Endothelial cell of umbilical vein (primary cell): ENCODE results near the gene TYR. TPM values are rescaled to one million over a fixed set of nuclear protein-coding genes. Genes with fewer than 3 reads are reported as not detected.

Experiments
- BruUV-seq: library from RNA; stranded (reverse); fragments of 400-500 nt; replicated peaks from 2 replicates; lab custom pipeline; 2021; lab: Mats Ljungman, UMichigan
- CTCF ChIA-PET: fragments of 300-600, 350-600 bp; sonication (Branson Sonifier 250); formaldehyde crosslinking; loops from one replicate; lab custom pipeline; 2021; ENCODE audit warnings: antibody characterized with exemption, inconsistent platforms; lab: Charles Lee
- POLR2A ChIA-PET: fragments of 300-600, 350-600 bp; sonication (Branson Sonifier 250); formaldehyde crosslinking; loops from one replicate; lab custom pipeline; 2021; ENCODE audit warnings: antibody characterized with exemption, inconsistent platforms; lab: Charles Lee
- DNase-seq: peaks from one replicate; pipeline ENCODE4 v3.0.0-alpha.2; 2011; ENCODE audit warnings: low read depth, low spot score
- FAIRE-seq: peaks from 2 replicates; lab custom pipeline; 2011; peaks lifted over from hg19 to GRCh38; lab: Jason Lieb, UNC
- H2AFZ ChIP-seq: 2 replicates; pipeline ENCODE4 v1.6.0; 2012; ENCODE audit warnings: low read depth, low read length, control low read depth, inconsistent platforms
- H3K27ac ChIP-seq: 2 replicates; pipeline ENCODE4 v1.5.1; 2011; ENCODE audit warnings: low read depth, mild to moderate bottlenecking, control low read depth, low read length, moderate library complexity; ENCODE audit not compliant: insufficient read depth
- H3K27me3 ChIP-seq, 2 experiments: 2 replicates each; pipeline versions ENCODE4 v1.6.0 to v1.6.1; 2011; ENCODE audit warnings: low read length in 2 of 2, mixed read lengths in 1 of 2; ENCODE audit not compliant: control insufficient read depth in 2 of 2, insufficient read depth in 2 of 2
- H3K36me3 ChIP-seq, 2 experiments: 2 replicates in 1 of 2; 3 replicates in 1 of 2; pipeline ENCODE4 v1.5.1; 2011; ENCODE audit warnings: low read length in 2 of 2, mild to moderate bottlenecking in 1 of 2, moderate library complexity in 1 of 2; ENCODE audit not compliant: control insufficient read depth in 2 of 2, insufficient read depth in 2 of 2; ENCODE audit errors: extremely low read depth in 1 of 2
- H3K4me1 ChIP-seq: 3 replicates; pipeline ENCODE4 v1.5.1; 2011; ENCODE audit warnings: mild to moderate bottlenecking, low read length; ENCODE audit not compliant: control insufficient read depth, insufficient read depth; ENCODE audit errors: extremely low read depth
- H3K4me2 ChIP-seq: 2 replicates; pipeline ENCODE4 v1.6.1; 2011; ENCODE audit warnings: low read length, control low read depth, mixed read lengths; ENCODE audit not compliant: insufficient read depth
- H3K4me3 ChIP-seq, 3 experiments: fragments of 200-600 bp in 1 of 3; sonication (generic), shearing (Covaris generic) in 1 of 3; replicated peaks in 1 of 3; 2 replicates each; pipeline ENCODE4 v1.5.1; 2011 to 2016; ENCODE audit warnings: control low read depth in 3 of 3, low read length in 3 of 3, mild to moderate bottlenecking in 2 of 3, inconsistent platforms in 1 of 3, low read depth in 1 of 3, moderate library complexity in 1 of 3; ENCODE audit not compliant: insufficient read depth in 1 of 3
- H3K79me2 ChIP-seq: 2 replicates; pipeline ENCODE4 v1.6.0; 2012; ENCODE audit warnings: low read length, inconsistent platforms; ENCODE audit not compliant: control insufficient read depth, insufficient read depth
- H3K9ac ChIP-seq: replicated peaks from 2 replicates; pipeline ENCODE3; 2011; ENCODE audit warnings: low read length, control low read depth; ENCODE audit not compliant: insufficient read depth; ENCODE audit errors: extremely low read depth
- H3K9me1 ChIP-seq: replicated peaks from 3 replicates; pipeline ENCODE4 v1.6.0; 2011; ENCODE audit warnings: mild to moderate bottlenecking, low read length; ENCODE audit not compliant: control insufficient read depth, insufficient read depth; ENCODE audit errors: extremely low read depth
- H3K9me3 ChIP-seq: replicated peaks from 2 replicates; pipeline ENCODE4 v1.5.1; 2012; ENCODE audit warnings: low read length, inconsistent platforms; ENCODE audit not compliant: control insufficient read depth, insufficient read depth
- H4K20me1 ChIP-seq: replicated peaks from 2 replicates; pipeline ENCODE3; 2011; ENCODE audit warnings: mild to moderate bottlenecking, low read length; ENCODE audit not compliant: control insufficient read depth, insufficient read depth; ENCODE audit errors: extremely low read depth
- EZH2 ChIP-seq: IDR thresholded peaks from 2 replicates; pipeline ENCODE4 v1.6.1; 2012; ENCODE audit warnings: borderline replicate concordance, low read depth, mild to moderate bottlenecking, moderate library complexity, low read length, inconsistent platforms; ENCODE audit not compliant: severe bottlenecking
- FOS ChIP-seq: IDR thresholded peaks from 2 replicates; pipeline ENCODE4 v1.6.1; 2011; ENCODE audit warnings: mild to moderate bottlenecking, low read length, moderate library complexity, borderline replicate concordance; ENCODE audit not compliant: insufficient read depth
- GATA2 ChIP-seq: IDR thresholded peaks from 2 replicates; pipeline ENCODE4 v1.7.0; 2011; ENCODE audit warnings: low read depth, mild to moderate bottlenecking, moderate library complexity, mixed read lengths, low read length; ENCODE audit not compliant: insufficient read length, insufficient read depth
- JUN ChIP-seq: IDR thresholded peaks from 2 replicates; pipeline ENCODE4 v1.6.1; 2011; ENCODE audit warnings: borderline replicate concordance, low read depth; ENCODE audit not compliant: insufficient read length, insufficient read depth
- MAX ChIP-seq: IDR thresholded peaks from 2 replicates; pipeline ENCODE4 v1.6.1; 2011; ENCODE audit not compliant: insufficient read depth, insufficient read length
- MYC ChIP-seq: IDR thresholded peaks from one replicate; pipeline ENCODE4 v1.6.1; 2011; ENCODE audit warnings: mild to moderate bottlenecking, low read depth, low read length
- POLR2A ChIP-seq: IDR thresholded peaks from 2 replicates; pipeline ENCODE4 v1.6.1; 2012; ENCODE audit warnings: low read depth, mild to moderate bottlenecking, control low read depth, low read length
- POLR2AphosphoS5 ChIP-seq: IDR thresholded peaks from 2 replicates; pipeline ENCODE4 v1.6.1; 2012; ENCODE audit warnings: low read depth, mild to moderate bottlenecking, control low read depth, low read length, moderate library complexity; ENCODE audit not compliant: insufficient read depth
- dilution Hi-C: fragments of 300-500 bp; cut with MboI; formaldehyde crosslinking; loops from one replicate; pipeline ENCODE4 v1.15.0; 2019; ENCODE audit warnings: low sequenced_read_pairs; ENCODE audit not compliant: extremely low pct_ligation_motif_present
- intact Hi-C: fragments of 100-400 bp; cut with micrococcal nuclease; formaldehyde crosslinking; loops from one replicate; pipeline ENCODE4 v1.10.0; 2022
- polyA plus RNA-seq, 4 experiments: library from polyadenylated mRNA; depleted of rRNA in 3 of 4; stranded (reverse) in 3 of 4; unstranded in 1 of 4; fragments of >200 nt; gene quantifications; 2 replicates each; pipeline versions ENCODE4 v1.2.1 to v1.2.3, GENCODE V29; 2011 to 2012; ENCODE audit warnings: missing spikeins in 1 of 4
- total RNA-seq: library from RNA; stranded (reverse); gene quantifications from 2 replicates; pipeline ENCODE4 v1.2.3, GENCODE V29; 2021
- TF ChIP-seq, protein P1 (sequence below), 2 donors: IDR thresholded peaks; 1 replicate in 1 of 2; 2 replicates in 1 of 2; pipeline ENCODE4 v1.5.1; 2011; ENCODE audit warnings: low read length in 2 of 2, mild to moderate bottlenecking in 2 of 2, moderate library complexity in 2 of 2, control low read depth in 1 of 2, inconsistent platforms in 1 of 2, low read depth in 1 of 2; ENCODE audit not compliant: insufficient read depth in 1 of 2; ENCODE audit errors: extremely low read depth in 1 of 2

Gene TYR
- total and polyA plus RNA-seq, 2 donors (not counting 3 experiments of a cell fraction or from before 2014, with no cell fraction given): not detected

- BruUV-seq: no TSS peak
- Histone ChIP-seq H3K36me3 (no peaks in the 10 kb centered on the region), H3K27me3 (no peaks in the 10 kb centered on the region), H3K4me1 (no peaks in the 10 kb centered on the region), H3K79me2 (no peaks in the 10 kb centered on the region), H3K9me1 (no peaks in the 10 kb centered on the region), H2AFZ (no peak overlapping the region), H3K4me3 (no peak overlapping the region), H3K27ac (no peak overlapping the region), H3K4me2 (no peak overlapping the region), H4K20me1 (no peaks in the 10 kb centered on the region), H3K9ac (no peak overlapping the region), H3K9me3 (no peaks in the 10 kb centered on the region)
- intact Hi-C loops: no loop called here
- ChIA-PET CTCF (no interaction called here), POLR2A (no interaction called here)
- TF ChIP-seq POLR2A (no peak), GATA2 (no peak), EZH2 (no peak), POLR2AphosphoS5 (no peak), FOS (no peak), MYC (no peak), MAX (no peak), JUN (no peak)
- TF ChIP-seq, protein P1, sequence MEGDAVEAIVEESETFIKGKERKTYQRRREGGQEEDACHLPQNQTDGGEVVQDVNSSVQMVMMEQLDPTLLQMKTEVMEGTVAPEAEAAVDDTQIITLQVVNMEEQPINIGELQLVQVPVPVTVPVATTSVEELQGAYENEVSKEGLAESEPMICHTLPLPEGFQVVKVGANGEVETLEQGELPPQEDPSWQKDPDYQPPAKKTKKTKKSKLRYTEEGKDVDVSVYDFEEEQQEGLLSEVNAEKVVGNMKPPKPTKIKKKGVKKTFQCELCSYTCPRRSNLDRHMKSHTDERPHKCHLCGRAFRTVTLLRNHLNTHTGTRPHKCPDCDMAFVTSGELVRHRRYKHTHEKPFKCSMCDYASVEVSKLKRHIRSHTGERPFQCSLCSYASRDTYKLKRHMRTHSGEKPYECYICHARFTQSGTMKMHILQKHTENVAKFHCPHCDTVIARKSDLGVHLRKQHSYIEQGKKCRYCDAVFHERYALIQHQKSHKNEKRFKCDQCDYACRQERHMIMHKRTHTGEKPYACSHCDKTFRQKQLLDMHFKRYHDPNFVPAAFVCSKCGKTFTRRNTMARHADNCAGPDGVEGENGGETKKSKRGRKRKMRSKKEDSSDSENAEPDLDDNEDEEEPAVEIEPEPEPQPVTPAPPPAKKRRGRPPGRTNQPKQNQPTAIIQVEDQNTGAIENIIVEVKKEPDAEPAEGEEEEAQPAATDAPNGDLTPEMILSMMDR (IDR thresholded peaks at IDR 0.05; ENCODE audit: extremely low read depth in 1 of 2, insufficient read depth in 1 of 2, low read depth in 1 of 2, low read length in 2 of 2): no peak
- no peak for DNase-seq
- dilution Hi-C loops: no loop called here
- no peak for FAIRE-seq
Observed at GRCh38 chr11:89147229-89147628, 30.4 kb upstream of the TYR start.
